ENCODE results near the gene SRPX.
A peak's percentile ranks its signal among the peaks of the same experiment; 100 is the strongest.

GRCh38 chrX:38192007-38192810, 28.5 kb downstream of the SRPX start:
- TF ChIP-seq MAX (IDR thresholded peaks at IDR 0.05) (no peak), EP300 (IDR thresholded peaks at IDR 0.05) (no peak), ESRRA (IDR thresholded peaks at IDR 0.05; ENCODE audit: borderline replicate concordance, low read length) (no peak), KDM5A (IDR thresholded peaks at IDR 0.05) (no peak), POLR2A (IDR thresholded peaks at IDR 0.05; ENCODE audit: low read length) (no peak), CEBPB (IDR thresholded peaks at IDR 0.05) (no peak), CHD4 (IDR thresholded peaks at IDR 0.05; ENCODE audit: borderline replicate concordance) (no peak), RAD21 (conservative IDR thresholded peaks at IDR 0.05 in 1 of 2, IDR thresholded peaks at IDR 0.05 in 1 of 2) (peak; percentile 50 to 54), BCL3 (IDR thresholded peaks at IDR 0.05) (no peak), CTCF (IDR thresholded peaks at IDR 0.05) (peak; percentile 48), RCOR1 (IDR thresholded peaks at IDR 0.05; ENCODE audit: low read depth, low read length) (no peak)

All from A549 (cell line).